RKO (cell line): ENCODE data around the gene QRSL1.
"Not testable (repeated sequence)": the region's sequence is repeated elsewhere in the genome, so short reads cannot be mapped to it uniquely, and the experiment has no call there.

Source experiments
- DNase-seq: peaks from one replicate; pipeline ENCODE4 v3.0.0-alpha.2; 2016; ENCODE audit warnings: low spot score

The QRSL1 gene

GRCh38 chr6:106684011-106684410, 54.6 kb downstream of the QRSL1 start:
- DNase-seq, result no peak

- no peak for DNase-seq
These were observed 56.5 kb downstream of the QRSL1 start for GRCh38 chr6:106685833-106686232.

GRCh38 chr6:106688177-106688951, 59.0 kb downstream of the QRSL1 start:
- no peak for DNase-seq

- no peak for DNase-seq
These were observed 62.9 kb downstream of the QRSL1 start for GRCh38 chr6:106692112-106692818.

- DNase-seq, result no peak
These were observed 63.4 kb downstream of the QRSL1 start for GRCh38 chr6:106692819-106693208.

- DNase-seq, result no peak
These were observed 64.0 kb downstream of the QRSL1 start for GRCh38 chr6:106693418-106693817.

- no peak for DNase-seq
These were observed 65.0 kb downstream of the QRSL1 start for GRCh38 chr6:106694343-106694742.

- no peak for DNase-seq
These were observed 71.2 kb downstream of the QRSL1 start for GRCh38 chr6:106700581-106700980.

- DNase-seq, result not testable (repeated sequence)
These were observed 71.8 kb downstream of the QRSL1 start for GRCh38 chr6:106701201-106701600.

- DNase-seq, result no peak
These were observed 72.7 kb downstream of the QRSL1 start for GRCh38 chr6:106702046-106702445.

GRCh38 chr6:106702451-106703110, 73.2 kb downstream of the QRSL1 start:
- DNase-seq, result no peak

GRCh38 chr6:106704327-106704726, 74.9 kb downstream of the QRSL1 start:
- no peak for DNase-seq

- no peak for DNase-seq
These were observed 75.8 kb downstream of the QRSL1 start for GRCh38 chr6:106705156-106705555.

GRCh38 chr6:106710580-106710979, 81.2 kb downstream of the QRSL1 start:
- DNase-seq, result no peak

GRCh38 chr6:106714281-106714680, 84.9 kb downstream of the QRSL1 start:
- no peak for DNase-seq

GRCh38 chr6:106715922-106716321, 86.5 kb downstream of the QRSL1 start:
- no peak for DNase-seq

GRCh38 chr6:106716966-106717365, 87.6 kb downstream of the QRSL1 start:
- DNase-seq, result no peak
